ENCODE measurements around the gene GLRX.
A peak's percentile ranks its signal among the peaks of the same experiment; 100 is the strongest.

DNA sequence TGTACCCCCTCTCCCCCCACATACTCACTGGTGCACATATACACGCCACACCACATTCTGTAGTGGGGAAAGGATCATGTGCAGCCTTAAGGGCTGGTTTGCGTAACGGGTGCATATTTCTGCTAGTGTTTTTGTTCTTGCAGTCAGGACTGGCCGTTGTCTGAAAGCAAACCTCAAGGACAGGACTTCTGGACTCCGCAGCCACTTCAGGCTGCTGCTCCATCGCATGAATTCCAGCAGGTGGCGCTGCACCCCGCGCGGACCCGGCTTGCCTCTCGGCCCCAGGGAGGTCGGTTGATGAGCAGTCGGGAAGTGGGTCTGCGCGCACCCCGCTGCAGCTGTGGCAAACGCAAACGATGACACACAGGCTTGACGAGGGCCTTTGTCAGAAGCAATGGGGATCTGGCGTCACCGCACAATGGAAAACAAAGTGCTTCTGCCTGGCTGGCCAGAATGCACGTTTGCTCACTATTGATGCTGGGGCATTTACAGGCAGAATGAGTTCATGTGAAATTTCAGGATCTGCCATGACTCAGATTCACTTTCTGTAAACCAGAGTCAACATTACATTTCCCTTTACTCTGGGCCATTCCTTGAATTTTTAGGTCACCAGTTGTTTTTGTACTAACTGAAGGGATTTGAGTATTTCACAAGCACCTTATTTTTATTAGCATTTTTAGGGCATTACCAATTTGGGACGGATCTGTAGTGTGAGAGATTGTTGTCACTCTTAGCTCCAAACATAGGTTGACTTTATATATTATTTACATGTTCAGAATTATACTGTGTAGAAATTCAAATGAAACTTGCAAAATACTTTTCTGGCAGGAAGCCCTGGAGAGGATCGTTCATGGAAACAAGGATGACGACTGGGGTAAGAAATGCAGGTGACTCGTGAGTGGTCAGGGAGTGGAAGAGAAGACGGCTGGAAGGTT, 36.4 kb upstream of the GLRX start:
- TF ChIP-seq, protein P1, sequence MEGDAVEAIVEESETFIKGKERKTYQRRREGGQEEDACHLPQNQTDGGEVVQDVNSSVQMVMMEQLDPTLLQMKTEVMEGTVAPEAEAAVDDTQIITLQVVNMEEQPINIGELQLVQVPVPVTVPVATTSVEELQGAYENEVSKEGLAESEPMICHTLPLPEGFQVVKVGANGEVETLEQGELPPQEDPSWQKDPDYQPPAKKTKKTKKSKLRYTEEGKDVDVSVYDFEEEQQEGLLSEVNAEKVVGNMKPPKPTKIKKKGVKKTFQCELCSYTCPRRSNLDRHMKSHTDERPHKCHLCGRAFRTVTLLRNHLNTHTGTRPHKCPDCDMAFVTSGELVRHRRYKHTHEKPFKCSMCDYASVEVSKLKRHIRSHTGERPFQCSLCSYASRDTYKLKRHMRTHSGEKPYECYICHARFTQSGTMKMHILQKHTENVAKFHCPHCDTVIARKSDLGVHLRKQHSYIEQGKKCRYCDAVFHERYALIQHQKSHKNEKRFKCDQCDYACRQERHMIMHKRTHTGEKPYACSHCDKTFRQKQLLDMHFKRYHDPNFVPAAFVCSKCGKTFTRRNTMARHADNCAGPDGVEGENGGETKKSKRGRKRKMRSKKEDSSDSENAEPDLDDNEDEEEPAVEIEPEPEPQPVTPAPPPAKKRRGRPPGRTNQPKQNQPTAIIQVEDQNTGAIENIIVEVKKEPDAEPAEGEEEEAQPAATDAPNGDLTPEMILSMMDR (IDR thresholded peaks at IDR 0.05) = peak; percentile 97 to 99 (median 98)
- TF ChIP-seq POLR2A (IDR thresholded peaks at IDR 0.05) = peak in 2 of 3 donors; percentile 41 to 42
